Skin of body (tissue), 2 donors: ENCODE results near the gene CTNNA2. TPM values are rescaled to one million over a fixed set of nuclear protein-coding genes. Genes with fewer than 3 reads are reported as not detected.
"Not testable (repeated sequence)": the region's sequence is repeated elsewhere in the genome, so short reads cannot be mapped to it uniquely, and the experiment has no call there.

Experiments used
- DNase-seq: peaks from one replicate; lab custom pipeline; 2025; lab: John Stamatoyannopoulos, UW
- total RNA-seq: library from RNA; depleted of rRNA; stranded (reverse); fragments of >200 nt; gene quantifications from one replicate; pipeline ENCODE4 v1.2.3, GENCODE V29; 2014

Gene CTNNA2
- total RNA-seq, 1 donor from 2014 or later: 0.49 TPM

DNA sequence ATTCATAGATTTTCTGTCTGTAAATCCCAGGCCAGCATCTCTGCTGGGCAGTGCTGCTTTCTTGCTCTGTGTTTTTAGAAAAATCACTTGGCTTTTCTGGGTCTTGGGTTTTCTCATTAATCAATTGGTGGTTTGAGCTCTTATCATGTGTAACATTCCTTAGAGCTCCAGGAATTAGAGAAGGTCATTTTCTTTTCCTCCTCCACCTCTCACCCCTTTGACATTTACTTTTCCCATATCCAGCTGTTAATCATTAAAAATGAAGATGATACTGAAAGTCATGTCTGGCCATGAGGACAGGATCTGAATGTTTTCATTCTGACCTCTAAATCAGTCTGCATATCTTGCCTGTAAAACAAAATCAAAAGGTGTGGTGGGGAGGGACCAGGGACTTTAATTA is 680.7 kb downstream of the CTNNA2 start:
- DNase-seq: no peak

DNA sequence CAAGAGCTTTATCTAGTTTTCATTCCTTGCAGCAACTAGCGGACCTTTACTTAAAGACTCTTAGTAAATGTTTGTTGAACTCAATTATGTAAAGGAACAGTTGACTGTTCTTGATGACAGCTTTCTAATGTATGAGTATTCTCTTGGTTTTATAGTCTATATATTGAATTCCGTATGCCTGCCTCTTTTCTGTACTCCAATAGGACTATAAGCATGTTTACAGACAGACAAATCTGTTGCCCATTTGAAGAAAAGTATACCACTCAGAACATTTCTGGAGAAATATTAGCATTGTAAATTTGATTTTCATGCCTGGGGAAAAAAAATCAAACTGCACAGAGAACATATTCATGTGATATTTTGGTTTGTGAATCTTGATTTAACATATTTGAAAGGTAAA is 682.2 kb downstream of the CTNNA2 start:
- DNase-seq: no peak

DNA sequence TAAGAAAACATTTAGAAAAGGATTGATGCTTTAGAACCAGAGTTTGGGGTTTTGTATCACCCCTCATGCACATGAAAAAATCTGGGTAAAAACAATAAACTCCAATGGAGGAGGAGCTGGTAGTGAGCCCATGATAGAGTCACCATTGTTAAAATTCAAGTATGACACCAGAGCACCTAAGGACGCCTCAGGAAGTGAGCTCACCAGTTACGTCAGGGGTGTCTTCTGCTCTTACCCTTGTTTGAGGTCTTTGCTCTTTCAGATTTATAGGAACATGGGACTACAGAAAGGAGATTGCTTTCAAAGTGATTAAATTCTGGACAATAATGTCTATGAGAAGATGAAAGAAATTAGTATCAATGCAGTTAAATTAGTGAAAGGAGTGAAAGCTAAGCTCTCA is 685.2 kb downstream of the CTNNA2 start:
- no peak for DNase-seq

DNA sequence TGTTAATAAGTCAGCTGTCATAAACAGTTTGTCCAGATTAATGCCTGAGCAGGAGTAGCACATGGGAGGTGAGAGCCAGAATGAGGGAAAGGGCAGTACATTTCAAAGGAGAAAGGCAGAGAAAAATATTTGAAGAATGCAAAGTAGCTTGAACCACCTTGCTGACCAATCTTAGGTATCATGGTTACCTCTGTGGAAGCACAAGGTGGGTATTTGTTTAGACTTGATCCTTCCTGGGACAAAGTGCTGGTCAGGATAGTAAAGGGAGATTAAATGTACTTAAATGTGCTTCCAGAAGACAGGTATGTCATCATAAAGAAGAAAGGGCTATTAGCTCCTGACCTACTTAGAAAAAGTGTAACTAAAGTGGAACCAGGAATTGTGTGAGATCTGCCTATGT is 686.7 kb downstream of the CTNNA2 start:
- no peak for DNase-seq

DNA sequence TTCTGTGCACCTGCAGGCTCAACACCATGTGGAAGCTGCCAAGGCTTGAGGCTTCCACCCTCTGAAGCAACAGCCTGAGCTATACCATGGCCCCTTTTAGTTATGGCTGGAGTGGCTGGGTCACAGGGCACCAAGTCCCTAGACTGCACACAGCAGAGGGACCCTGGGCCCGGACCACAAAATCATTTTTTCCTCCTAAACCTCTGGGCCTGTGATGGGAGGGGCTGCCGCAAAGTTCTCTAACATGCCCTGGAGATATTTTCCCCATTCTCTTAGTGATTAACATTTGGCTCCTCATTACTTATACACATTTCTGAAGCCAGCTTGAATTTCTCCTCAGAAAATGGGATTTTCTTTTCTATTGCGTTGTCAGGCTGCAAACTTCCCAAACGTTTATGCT is 691.1 kb downstream of the CTNNA2 start:
- DNase-seq: not testable (repeated sequence)

DNA sequence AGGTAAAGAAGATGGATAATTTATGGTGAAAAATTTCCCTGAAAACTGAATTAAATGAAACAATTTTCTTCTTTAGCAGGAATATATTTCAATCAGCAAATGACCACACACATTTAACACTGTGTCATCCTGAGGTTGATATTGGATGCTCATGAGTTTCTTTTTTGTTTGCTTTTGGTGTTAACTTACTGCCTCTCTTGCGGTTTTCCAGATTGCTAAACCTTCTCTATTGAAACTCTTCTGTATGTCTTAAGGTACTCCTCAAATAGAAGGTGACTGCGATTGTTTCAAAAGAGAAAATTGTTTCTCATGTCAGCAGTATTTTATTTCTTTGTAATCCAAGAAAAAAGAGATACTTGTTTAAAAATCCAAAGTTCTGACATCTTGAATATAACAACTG is 692.6 kb downstream of the CTNNA2 start:
- DNase-seq: no peak

DNA sequence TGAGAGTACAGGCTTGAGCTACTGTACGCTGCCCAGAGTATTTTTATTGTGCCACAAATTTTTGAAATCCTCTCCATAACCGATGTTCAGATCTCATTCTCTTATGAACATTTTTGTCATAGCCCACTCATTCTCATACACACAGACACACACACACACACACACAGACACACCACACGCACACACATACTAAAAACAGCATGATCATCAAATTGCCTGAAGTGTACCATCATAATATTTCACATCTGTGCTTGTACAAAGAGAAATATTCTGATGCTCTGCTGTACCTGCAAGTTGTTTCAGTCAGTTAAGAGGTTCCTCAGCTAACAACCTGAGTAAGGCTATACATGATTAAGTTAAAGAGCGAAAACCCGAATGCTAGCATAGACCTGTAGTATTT is 696.6 kb downstream of the CTNNA2 start:
- no peak for DNase-seq

DNA sequence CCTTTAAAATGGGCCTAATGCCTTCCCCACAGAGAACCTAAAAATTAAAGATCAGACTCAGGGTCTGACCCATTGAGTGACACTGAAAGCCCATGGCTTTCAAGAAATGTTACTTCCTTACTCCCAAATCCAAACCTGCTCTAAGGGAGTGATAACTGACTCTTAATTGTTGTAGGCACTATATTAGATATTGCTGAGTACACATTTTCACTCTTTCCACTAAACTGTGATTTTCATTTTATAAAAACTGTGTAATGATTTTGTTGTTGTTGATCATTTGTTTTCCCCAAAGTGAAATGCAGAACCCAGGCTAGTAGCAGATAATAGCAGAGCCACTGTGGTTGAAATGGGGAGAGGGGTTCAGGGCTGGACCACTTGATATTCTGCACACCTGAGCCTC is 704.6 kb downstream of the CTNNA2 start:
- DNase-seq: no peak

DNA sequence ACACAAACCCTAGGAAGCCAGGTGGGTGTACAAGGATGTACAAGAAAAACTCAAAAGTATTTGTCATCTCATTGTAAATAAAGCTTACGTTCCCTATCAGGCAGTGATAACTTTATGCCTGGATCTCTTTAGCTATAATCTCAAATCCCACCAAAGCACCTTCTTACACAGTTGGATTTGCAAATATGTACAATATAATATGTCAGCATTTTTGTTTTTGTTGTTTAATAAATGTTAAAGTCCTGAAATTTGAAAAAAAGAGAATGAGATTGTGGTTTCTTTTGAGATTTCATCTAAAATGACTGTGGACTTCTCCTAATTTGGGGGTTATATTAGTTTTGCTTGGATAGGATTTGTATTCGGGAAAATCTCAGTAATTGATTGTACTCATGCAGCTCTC is 709.8 kb downstream of the CTNNA2 start:
- DNase-seq: no peak

DNA sequence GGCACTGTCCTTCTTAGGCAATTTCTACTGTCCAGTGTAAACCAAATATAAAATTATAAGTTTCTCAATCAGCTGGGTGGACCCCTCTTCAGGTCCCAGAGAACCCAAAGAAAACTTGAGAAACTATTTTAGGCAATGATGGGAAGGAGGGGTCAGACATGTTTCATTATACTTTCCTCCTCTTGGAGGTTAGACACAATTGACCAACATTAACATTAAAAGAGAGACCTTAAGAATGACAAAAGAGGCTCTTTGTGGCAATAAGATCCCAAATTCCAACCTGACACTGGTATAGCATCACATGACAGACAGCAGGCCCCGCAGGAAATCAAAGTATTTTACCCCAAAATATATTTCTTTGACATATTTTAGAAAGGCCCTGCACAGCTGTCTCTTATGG is 718.6 kb downstream of the CTNNA2 start:
- DNase-seq: no peak

DNA sequence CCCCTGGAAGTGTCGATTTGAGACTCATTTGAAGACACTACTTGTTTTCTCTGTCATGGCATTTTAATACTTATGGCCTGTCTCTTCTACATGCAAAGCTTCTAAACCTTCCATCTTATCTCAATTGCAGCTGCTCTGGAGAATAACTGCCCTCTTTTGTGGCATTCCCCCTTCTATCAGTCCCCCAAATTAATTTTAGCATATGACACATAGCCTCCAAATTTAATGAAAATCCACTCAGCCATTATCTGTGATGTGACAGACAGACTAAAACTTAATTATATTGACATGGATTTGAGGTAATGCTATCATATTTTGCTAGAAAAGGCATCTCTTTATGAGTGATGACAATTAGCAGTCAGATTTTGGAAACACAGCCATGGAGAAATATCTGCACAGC is 720.5 kb downstream of the CTNNA2 start:
- DNase-seq: no peak

DNA sequence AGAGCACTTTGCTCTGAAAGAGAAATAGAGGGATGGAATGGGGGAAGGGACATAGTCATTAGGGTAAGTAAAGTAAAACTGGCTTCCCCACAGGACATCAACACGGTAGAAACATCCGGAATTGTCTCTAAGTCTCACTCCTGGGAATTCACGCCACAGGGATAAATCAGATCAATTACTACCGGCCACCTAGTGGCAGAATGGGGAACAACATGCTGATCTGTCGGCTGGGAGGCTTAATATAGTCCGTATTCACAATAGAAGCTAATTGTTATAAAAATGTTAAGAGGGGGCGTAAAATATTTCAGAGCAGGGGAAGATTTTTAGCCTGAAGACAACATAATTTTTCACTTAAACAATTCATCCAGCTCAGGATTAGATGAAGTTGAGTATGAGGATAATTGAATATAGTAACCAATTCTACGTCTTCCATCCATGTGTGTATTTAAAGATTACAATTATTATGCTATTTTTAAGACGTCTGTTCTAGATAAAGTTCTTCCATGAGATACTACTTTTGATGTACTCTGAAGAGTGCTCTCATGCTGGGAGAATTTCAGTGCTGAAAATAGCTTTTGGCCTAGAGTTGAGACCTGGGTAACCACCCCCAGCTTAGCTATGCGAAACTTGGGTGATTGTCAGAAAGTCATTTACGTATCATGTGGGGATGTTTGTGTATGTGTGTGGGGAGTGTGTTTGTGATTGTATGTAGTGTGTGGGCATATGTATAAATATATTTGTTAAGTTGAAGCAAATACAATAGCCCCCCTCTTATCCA is 726.0 kb downstream of the CTNNA2 start:
- DNase-seq: no peak

DNA sequence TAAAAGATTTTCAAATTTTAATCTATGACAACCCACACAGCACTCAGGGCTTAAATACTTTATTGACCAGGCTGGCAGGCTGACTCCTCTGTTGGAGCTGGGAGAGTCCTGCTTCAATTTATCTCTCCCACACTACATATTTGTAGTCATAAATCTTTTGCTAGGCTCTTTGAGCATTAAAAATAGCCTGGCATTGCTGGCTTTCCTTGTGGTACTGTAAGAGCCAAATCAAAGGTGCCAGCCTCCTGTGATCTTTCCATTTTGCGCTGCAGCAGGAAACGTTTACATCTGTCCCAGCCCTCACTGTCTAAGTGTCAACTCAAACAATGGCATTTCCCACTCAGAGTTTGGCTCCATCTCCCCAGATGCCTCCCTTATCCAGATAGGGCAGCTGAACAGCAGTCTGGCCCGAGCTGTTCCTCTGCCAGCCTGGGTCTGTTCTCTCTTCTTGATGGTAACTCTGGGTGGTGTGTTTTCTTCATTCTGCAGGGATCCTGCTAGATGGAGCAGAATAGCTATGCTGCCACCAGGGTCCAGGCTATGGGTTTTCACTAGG is 729.6 kb downstream of the CTNNA2 start:
- no peak for DNase-seq

DNA sequence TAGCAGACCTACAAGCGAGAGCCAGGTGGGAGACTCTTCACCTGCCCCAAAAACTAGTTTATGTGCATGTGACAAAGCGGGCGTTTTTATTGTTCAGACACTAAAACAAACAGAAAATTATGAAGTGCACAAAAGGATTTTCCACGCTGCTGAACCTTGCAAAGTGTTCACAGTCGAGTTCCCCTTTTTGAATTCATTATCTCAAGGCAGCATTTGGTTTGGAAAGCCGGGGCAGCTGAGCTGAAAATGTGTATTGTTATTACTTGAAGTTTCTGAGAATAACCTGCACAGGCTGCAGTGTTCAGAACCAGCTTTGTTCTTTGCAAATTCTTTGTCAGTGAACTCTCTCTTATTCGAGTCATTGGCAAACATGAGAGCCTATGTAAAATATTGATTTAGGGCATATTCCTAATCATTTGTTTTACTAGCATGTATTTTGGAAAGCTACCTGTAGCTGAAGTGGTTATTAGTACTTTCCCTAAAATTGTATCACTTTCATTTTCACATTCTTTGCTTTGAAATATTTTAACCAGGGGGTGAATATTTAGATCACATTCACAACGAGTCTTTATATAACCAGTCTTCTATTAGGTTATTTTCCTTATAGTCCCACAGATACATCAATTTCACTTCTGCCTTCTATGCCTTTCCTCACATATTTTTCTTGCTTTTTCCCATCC is 732.2 kb downstream of the CTNNA2 start:
- DNase-seq: no peak

DNA sequence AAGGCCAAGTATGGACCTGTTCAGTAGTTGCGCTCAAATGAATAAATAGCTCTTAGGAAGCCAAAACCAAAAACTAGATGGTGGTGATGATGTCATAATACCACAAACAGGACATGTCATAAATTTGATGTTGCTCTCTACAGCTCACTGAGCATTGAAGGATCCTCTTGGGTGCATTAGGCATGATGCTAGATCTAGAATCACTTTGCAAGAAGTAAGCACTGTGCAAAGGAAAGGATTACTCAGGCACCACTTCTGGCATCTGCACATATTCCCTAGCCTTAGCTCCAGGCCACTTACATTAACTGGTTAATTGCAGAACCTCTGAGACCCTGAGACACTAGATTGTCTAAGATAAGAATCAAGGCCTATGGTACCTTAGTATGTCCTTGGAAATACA is 733.7 kb downstream of the CTNNA2 start:
- DNase-seq: no peak

DNA sequence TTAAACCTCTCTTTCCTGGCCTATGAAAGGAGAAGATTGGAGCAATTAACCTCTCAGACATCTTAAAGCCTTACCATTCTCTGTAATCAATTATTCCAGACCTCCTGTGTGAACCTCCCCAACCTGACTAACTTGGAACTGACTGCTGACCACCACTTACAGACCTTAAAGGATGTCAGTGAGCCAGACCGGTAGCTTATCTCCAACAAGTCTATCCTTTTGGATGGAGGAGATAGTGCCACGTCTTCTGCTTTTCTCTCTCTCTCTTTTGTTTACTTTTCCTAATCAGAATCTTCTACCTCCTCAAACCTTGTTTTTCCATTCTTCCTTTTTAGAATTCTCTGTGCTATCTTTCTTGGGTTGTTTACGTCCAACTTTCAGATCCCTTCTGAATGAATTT is 734.5 kb downstream of the CTNNA2 start:
- no peak for DNase-seq

DNA sequence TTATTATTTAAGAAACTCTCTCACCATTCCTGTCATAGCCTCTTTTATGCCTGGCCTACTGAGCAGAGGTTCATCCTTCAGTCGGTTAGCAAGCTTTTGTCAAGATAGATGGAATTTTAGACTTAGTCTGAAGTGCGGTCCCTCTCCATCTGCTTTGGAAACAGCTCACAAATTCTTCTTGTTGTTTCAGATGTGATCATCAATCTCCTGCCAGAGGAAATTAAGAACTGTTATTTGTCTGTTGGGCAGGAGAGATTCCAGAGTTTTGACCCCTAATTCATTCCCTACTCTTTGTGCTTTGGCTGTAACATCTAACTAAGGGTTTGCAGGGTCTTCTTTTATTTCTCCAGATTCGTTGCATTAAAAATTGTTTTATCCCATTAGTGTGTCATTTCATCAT is 735.3 kb downstream of the CTNNA2 start:
- DNase-seq: no peak

DNA sequence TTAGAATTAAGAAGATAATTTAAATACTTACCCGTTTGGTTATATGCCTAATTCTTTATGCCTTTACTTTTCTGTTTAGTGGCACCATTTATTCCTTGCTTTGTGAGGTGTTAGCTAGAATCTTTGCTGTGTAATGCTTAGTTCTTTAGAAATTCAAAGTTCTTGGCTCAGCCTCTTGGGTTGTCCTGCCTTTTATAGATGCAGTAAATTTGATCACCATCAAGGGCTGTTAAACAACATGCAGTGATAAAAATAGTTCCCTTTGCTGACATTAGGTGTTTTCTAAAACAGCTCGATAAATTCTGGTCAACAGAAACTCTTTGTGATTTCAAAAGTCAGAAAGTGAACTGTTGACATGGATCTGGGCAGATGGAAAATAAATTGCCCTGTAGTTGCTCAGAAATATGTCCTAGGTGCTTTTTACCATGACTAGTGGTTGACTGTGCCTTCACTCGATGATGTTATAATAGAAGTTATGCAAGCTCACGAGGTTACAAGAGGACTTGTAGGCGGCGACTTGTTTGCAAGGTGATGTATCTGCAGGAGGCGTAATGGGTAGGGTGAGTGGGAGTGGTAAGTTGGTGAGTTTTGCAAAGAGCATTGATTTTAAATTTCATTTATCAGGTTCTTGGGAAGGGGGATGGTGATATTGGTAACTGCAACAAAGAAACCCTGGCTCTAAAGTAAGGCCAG is 739.6 kb downstream of the CTNNA2 start:
- no peak for DNase-seq

DNA sequence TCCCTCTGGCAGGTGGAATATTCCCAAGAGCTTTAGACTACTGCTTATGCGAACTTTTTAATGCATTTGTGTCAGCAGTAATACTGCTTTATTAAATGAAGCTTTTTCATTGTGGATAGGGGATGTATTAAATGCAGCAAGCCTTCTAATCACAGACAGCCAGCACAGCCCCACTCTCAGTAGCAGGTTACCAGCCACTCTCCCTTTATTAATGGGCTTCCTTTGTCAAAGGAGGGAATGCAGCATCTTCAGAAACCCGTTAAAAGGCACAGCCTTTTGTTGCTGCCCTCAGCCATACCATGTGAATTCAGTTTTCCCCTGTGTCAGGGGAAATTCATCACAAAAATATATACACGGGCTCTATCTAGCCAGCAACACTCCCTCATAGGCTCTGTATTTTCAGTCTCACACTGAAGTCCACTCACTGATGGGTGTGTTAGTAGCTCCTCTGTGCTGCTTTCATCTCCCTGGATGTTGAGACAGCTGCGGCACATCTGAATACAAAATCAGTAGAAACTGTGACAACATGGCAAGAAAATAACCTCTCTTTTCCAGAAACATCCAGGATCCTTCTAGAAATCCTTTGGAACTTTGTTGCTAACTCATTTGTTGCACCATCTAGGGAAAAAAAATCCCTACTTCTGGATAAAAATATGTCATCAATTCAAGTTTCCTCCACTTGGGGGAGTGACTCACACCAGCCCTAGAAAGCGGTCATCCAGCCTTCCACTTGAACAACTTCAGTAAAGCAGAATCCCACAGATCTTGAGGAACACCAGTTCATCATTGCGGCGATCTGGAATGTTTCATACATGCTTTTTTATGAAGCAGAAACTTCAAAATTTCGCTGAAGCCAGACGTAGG is 743.3 kb downstream of the CTNNA2 start:
- DNase-seq: no peak

DNA sequence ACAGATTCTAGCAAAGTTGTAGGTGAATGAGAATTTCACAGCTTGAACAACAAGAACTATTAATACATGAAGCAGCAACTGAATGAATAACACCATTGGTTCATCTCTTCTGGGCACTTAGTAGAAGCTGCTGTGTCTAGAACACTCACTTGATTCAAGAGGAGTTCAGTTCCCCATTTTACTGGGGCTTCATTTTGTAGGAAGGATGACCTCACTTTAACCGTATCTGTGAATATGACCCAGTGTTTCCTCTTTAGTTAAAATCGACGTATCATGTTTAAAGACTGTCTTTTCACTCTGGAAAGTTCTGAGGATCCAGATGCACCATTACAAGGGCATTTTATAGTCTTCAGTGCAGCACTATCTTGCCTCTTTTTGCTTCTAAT is 743.9 kb downstream of the CTNNA2 start:
- DNase-seq: no peak

DNA sequence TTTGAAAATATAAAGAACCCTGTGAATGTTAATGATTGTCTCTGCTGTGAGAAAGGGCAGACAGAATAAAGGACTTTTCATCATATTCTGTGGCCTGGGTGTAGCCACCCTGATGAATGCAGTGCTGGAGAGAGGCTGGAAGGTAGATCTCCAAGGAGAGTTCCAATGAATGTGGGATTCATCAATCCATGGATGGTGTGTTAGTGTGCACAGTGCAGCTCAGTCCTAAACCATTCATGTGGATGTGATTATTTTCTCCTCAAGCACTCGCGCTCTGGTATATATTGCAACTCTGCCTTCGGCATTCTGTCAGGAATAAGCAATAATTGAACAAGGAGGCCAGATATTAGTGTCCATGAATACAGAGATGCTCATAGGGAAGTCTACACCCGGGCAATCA is 744.6 kb downstream of the CTNNA2 start:
- no peak for DNase-seq
